ENCODE data around the gene SREK1. TPM values are rescaled to one million over a fixed set of nuclear protein-coding genes. Genes with fewer than 3 reads are reported as not detected.
"Not testable (repeated sequence)": the region's sequence is repeated elsewhere in the genome, so short reads cannot be mapped to it uniquely, and the experiment has no call there.

The SREK1 gene, protein sequence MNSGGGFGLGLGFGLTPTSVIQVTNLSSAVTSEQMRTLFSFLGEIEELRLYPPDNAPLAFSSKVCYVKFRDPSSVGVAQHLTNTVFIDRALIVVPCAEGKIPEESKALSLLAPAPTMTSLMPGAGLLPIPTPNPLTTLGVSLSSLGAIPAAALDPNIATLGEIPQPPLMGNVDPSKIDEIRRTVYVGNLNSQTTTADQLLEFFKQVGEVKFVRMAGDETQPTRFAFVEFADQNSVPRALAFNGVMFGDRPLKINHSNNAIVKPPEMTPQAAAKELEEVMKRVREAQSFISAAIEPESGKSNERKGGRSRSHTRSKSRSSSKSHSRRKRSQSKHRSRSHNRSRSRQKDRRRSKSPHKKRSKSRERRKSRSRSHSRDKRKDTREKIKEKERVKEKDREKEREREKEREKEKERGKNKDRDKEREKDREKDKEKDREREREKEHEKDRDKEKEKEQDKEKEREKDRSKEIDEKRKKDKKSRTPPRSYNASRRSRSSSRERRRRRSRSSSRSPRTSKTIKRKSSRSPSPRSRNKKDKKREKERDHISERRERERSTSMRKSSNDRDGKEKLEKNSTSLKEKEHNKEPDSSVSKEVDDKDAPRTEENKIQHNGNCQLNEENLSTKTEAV
- 10 to 100 TPM; 56.1 to 62.0 TPM for total RNA-seq
- long read RNA-seq, donor 1, full-length matches to known transcripts, result 5 of 27 reads
- long read RNA-seq, donor 1, partial matches to known transcripts, result 18 of 27 reads
- long read RNA-seq, donor 1, other reads (novel, unspliced or antisense), result 4 of 27 reads
- long read RNA-seq, donor 2, partial matches to known transcripts, result 88 of 95 reads
- long read RNA-seq, donor 2, other reads (novel, unspliced or antisense), result 6 of 95 reads

DNA sequence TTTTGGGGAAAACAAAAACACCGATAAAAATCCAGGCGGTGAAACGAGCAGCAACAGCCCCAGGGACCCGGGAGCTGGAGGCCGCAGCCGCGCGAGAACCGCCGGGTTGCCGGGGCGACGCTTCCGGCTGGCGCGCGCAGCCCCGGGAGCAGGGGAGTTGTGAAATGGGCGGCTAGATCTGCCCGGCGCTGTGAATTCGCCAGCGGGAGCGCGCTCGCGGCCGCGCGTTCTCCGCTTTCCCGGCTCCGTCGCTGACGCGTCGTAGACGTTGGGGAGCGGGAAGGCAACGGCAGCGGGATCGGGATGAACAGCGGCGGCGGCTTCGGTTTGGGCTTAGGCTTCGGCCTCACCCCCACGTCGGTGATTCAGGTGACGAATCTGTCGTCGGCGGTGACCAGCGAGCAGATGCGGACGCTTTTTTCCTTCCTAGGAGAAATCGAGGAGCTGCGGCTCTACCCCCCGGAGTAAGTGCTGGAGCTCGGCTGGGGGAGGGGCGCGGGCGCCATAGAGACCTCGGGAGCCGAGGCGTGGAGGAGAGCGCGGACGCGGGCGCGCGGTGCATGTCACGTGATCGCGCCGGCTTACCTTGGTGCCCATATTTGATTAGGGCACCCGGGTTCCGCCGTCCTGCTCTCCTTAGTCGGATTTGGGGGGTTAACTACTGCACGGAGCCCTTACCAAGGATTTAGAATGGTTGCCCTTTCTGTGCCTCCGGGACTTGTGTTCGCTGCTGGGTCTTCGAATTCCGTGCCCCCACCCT, at the start of gene SREK1:
Gene SREK1, plus strand, starts transcription at position 227 of the 760 bp plus-strand sequence. Its CDS starts 77 bp downstream, at position 304.
- intact Hi-C loops (cut with DNase I), result no loop called here
- peak; percentile 98 for DNase-seq (ENCODE audit: low spot score)

GRCh38 chr5:66100851-66101250, 43.2 kb upstream of the SREK1 start:
- intact Hi-C loops (cut with DNase I), result no loop called here
- DNase-seq (ENCODE audit: low spot score), result no peak

GRCh38 chr5:66113160-66113559, 30.9 kb upstream of the SREK1 start:
- intact Hi-C loops (cut with DNase I), result no loop called here

DNA sequence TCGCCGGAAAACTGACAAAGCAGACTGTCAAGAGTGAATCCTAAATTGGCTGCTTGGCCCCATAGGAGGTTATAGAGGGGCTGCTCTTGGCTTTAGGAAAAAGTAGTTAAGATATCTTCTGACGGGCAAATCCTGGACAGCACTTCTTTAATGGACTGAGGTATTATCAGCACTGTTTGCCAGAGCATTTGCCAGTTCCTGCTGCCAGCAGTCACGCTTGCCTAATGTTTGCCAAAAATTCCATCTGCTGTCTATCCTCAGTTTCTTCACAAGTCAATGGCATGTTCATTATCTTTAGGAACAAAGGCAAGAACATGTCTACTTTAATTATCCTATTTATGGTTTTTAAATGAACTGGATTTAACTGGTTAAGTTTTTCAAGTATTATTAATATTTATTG, 25.8 kb upstream of the SREK1 start:
- DNase-seq (ENCODE audit: low spot score), result no peak
- intact Hi-C loops (cut with DNase I), result no loop called here

More at GRCh38 chr5:66113160-66113559, 30.9 kb upstream of the SREK1 start:
- no peak for DNase-seq (ENCODE audit: low spot score)

GRCh38 chr5:66122379-66123034, 21.6 kb upstream of the SREK1 start:
- intact Hi-C loops (cut with DNase I), result no loop called here

DNA sequence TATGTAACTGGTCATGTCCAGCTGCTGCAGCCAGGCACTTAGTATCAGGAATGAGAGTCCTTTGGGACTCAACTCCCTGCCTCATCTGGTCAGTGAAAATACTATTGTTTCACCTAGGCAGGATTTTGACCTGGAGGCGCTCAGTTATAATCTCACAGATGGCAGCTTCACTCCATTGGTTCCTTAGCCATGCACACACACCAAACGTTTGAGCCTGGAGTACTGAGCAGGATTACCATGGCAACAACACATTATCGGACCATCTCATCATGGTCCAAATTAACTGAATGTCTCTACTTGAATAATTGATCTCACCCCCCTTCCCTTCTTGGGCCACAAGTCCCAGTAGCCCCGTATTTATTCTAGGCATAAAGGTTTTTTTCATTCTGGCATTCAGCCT, 15.0 kb upstream of the SREK1 start:
- intact Hi-C loops (cut with DNase I), result no loop called here
- DNase-seq (ENCODE audit: low spot score), result no peak

More at GRCh38 chr5:66122379-66123034, 21.6 kb upstream of the SREK1 start:
- no peak for DNase-seq (ENCODE audit: low spot score)

- DNase-seq (ENCODE audit: low spot score), result no peak
- intact Hi-C loops (cut with DNase I), result no loop called here
Measured at GRCh38 chr5:66130493-66130892, 13.6 kb upstream of the SREK1 start.

- no peak for DNase-seq (ENCODE audit: low spot score)
- intact Hi-C loops (cut with DNase I), result no loop called here
Measured at GRCh38 chr5:66134407-66134861, 9.7 kb upstream of the SREK1 start.

GRCh38 chr5:66136053-66136452, 8.0 kb upstream of the SREK1 start:
- no peak for DNase-seq (ENCODE audit: low spot score)
- intact Hi-C loops (cut with DNase I), result no loop called here

- intact Hi-C loops (cut with DNase I); DNase-seq (ENCODE audit: low spot score): not testable (repeated sequence)
Measured at GRCh38 chr5:66136944-66137343, 7.2 kb upstream of the SREK1 start.

DNA sequence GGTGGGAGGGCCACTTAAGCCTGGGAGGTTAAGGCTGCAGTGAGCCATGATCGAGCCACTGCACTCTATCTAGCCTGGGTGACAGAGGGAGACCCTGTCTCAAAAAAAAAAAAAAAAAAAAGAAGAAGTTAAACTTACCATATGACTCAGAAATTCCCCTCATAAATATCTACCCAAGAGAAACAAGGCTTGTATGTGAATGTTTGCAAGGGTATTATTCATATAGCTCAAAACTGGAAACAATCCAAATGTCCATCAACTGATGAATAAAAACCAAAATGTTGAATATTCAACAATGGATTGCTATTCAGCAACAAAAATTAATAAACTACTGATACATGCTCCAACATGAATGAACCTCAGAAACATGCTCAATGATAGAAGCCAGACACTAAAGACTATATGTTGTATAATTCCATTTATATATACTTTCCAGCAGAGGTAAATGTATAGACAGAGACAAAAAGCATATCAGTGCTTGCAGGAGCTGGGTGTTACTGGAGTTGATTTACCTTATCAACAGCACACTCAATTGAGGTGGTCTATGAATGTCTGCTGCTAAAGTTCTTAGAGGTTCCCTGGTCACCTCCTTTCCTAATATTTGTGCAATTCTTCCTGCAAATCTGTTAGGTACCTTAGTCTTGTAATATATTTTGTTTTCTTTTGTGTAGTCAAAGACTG, 5.3 kb upstream of the SREK1 start:
- intact Hi-C loops (cut with DNase I), result no loop called here
- DNase-seq (ENCODE audit: low spot score), result no peak

- intact Hi-C loops (cut with DNase I), result no loop called here
- DNase-seq (ENCODE audit: low spot score), result no peak
Measured at GRCh38 chr5:66139318-66139712, 4.8 kb upstream of the SREK1 start.

- no peak for DNase-seq (ENCODE audit: low spot score)
- intact Hi-C loops (cut with DNase I), result no loop called here
Measured at GRCh38 chr5:66142417-66142816, 1.7 kb upstream of the SREK1 start.

DNA sequence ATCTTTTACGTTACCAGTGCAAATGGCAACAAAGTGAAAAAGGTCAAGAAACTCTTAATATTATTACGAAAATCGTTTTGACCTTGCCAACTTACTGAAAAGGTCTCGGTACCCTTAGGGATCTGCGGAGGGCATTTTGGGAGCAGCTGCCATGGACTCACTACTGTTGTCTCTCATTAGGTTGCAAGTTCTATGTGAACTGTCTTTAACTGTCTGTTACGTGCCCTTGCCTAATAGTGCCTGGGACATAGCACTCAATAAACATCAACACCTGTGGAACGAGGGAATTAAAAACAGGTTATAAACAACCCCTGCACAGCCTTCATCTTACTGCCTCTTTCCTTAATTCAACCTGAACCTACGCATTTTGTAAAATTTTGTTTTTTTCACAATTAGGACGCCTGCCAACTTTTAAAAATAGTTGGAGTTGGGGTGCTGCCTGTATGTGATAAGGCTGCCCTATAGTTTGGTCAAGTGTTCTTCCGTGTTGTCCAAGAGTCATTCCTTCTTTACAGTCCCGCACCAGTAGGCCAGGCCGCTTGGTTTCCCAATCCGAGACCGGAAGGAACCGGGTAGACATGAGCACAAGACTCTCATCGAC, 527 bp upstream of the SREK1 start:
- DNase-seq (ENCODE audit: low spot score), result no peak
- intact Hi-C loops (cut with DNase I), result no loop called here

DNA sequence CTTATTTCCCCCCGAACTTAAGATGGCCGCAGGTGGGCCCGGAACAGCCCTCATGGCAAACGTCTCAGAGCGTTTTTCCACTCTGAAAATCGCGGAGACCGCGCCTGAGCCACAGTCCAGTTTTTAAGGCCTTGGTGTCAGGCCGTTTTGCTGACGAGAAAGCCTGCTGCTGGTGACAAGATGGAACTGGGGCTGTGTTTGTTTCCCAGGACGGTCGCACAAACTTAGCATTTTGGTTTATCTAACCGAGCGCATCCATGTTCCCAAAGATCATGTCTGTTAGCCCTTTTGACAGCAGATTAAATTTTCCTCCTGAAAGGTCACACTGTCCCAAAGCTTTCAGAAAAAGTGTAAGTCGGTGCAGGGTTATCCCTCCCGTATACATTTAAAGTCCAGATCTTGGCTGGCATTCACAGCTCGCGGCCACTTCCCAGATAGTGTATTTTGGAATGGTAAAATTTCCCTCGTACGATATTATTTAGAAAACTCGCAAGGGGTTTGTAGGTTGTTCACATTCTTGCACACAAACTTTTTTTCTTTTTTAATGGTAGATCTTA, 812 bp downstream of the SREK1 start:
- intact Hi-C loops (cut with DNase I), result no loop called here
- no peak for DNase-seq (ENCODE audit: low spot score)

- intact Hi-C loops (cut with DNase I), result no loop called here
- DNase-seq (ENCODE audit: low spot score), result no peak
Measured at GRCh38 chr5:66145737-66146136, 1.6 kb downstream of the SREK1 start.

GRCh38 chr5:66149950-66150349, 5.8 kb downstream of the SREK1 start:
- DNase-seq (ENCODE audit: low spot score), result no peak
- intact Hi-C loops (cut with DNase I), result no loop called here

GRCh38 chr5:66151030-66151429, 6.9 kb downstream of the SREK1 start:
- DNase-seq (ENCODE audit: low spot score), result no peak
- intact Hi-C loops (cut with DNase I), result no loop called here
